ENCODE results near the gene SPDYE4. TPM values are rescaled to one million over a fixed set of nuclear protein-coding genes. Genes with fewer than 3 reads are reported as not detected.

SPDYE4 gene
- total and polyA plus RNA-seq, 2 donors from 2014 or later = not detected

DNA sequence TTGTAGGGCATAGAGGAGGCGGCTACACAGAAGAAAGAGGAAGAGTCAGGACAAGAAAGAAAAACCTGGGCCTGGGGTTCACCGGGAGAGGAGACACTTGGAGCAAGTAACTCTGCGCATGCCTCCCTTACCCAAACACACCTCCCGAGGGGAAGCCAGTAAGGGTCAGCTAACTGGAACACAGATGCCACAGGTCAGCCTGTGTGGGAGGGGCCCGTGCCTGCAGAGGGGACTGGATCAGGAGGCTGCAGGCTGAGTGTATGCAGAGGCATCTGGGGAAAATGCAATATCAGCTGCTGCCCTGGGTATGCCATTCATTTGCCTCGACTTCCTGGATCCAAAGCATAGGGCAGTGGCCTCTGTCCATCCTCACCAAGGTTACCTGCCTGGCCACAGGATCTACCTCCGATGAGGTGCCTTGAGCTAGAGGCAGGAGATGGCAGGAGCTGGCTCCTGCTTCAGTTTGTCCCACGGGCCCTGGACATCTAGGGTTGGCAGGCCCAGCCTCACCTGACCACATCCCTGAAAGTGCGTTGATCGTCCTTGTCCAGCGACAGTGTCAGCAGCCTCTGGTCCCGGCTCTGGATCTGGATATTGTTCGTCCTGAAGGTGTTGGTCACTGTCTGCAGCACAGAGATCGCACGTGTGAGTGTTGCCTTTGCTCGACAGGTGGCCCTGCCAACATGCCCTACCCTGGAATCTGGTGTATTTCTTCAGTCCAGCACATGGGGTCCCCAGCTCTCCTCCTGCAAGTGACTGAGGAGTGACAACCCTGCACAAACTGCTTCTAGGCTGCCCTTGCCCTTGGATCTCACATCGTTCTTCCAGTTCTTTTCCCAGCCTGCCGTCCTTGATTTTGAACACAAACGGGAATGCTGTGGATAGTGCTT is 45.4 kb upstream of the SPDYE4 start:
- peak in 4 of 5 donors; percentile 68 to 84 (median 74) for DNase-seq
- Histone ChIP-seq H3K36me3 (ENCODE audit: control insufficient read depth in 2 of 3, insufficient read depth in 3 of 3, low read length in 3 of 3) (no peaks in the 10 kb centered on the region), H3K27me3 (ENCODE audit: control insufficient read depth, insufficient read depth, low read length) (no peaks in the 10 kb centered on the region), H3K4me3 (ENCODE audit: low read length in 3 of 3) (no peak overlapping the region), H3K9ac (ENCODE audit: low read length in 3 of 3) (no peak overlapping the region), H3K27ac (ENCODE audit: low read depth in 2 of 2, low read length in 2 of 2) (no peak overlapping the region), H3K9me3 (ENCODE audit: control insufficient read depth in 2 of 3, insufficient read depth in 1 of 3, low read length in 3 of 3) (no peaks in the 10 kb centered on the region), H3K4me1 (ENCODE audit: control insufficient read depth in 2 of 3, insufficient read depth in 2 of 3, low read depth in 1 of 3, low read length in 3 of 3) (peaks cover 0 to 6% (median 4%) of the 10 kb centered on the region in 3 donors)
- TF ChIP-seq CTCF (IDR thresholded peaks at IDR 0.05; ENCODE audit: borderline replicate concordance, extremely low read depth, insufficient read depth) = no peak
- FAIRE-seq = no peak
- intact Hi-C loops (cut with DNase I) = no loop called here

DNA sequence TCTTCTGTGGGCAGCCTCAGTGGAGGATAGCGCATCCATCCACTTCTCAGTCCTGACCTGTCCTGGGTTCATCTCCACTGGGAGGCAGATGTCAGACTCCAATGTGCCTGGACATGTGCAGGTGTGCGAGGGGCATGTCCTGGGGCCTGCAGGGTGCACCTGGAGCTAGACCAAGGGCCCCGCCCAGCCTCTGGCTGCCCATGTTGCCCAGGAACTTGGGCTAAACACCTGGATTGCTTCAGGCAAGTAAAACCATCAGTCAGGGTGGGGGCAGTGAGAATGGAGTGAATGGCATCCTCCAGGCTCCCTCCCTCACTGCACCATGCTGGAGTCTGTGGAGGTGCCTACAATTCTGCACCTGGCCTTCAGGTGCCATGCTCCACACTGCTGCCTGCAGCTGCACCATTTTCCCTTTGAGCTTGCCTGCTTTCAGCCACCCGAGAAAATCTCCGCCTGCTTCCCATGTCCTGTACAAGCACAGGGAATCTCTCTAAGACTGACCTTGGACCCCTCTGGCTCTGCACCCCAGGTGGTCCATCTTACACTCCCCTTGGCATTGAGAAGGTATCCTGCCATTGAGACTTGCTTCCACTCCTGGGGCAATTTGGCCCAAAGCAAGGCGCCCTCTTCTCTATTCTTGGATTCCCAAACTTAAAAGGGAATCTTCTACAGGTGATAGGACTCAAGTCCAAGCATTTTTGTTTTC is 42.9 kb upstream of the SPDYE4 start:
- TF ChIP-seq CTCF (IDR thresholded peaks at IDR 0.05; ENCODE audit: borderline replicate concordance, extremely low read depth, insufficient read depth) = no peak
- Histone ChIP-seq H3K36me3 (ENCODE audit: control insufficient read depth in 2 of 3, insufficient read depth in 3 of 3, low read length in 3 of 3) (no peaks in the 10 kb centered on the region), H3K27ac (ENCODE audit: low read depth in 2 of 2, low read length in 2 of 2) (no peak overlapping the region), H3K27me3 (ENCODE audit: control insufficient read depth, insufficient read depth, low read length) (no peaks in the 10 kb centered on the region), H3K4me1 (ENCODE audit: control insufficient read depth in 2 of 3, insufficient read depth in 2 of 3, low read depth in 1 of 3, low read length in 3 of 3) (peaks cover 0 to 6% (median 4%) of the 10 kb centered on the region in 3 donors), H3K9ac (ENCODE audit: low read length in 3 of 3) (no peak overlapping the region), H3K9me3 (ENCODE audit: control insufficient read depth in 2 of 3, insufficient read depth in 1 of 3, low read length in 3 of 3) (no peaks in the 10 kb centered on the region), H3K4me3 (ENCODE audit: low read length in 3 of 3) (no peak overlapping the region)
- DNase-seq (no peak), FAIRE-seq (no peak)
- intact Hi-C loops (cut with DNase I) = no loop called here

DNA sequence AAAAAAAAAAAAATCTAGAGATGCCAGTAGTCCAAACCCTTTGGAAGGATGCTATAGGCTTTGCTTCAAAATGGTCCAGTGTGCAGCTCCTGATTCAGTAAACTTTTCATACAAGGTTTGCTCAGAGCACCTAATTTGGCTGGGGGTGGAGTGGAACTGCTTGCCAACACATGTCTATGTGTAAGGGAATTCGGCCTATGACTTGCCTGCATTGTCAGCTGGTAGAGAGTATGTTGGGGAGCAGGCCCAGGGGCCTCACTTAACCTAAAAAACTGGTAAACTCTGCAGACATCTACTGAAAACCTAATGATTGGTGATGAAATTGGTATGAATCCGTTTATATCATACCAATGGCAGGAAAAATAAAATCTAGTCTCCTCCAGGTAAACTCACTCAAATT is 42.3 kb upstream of the SPDYE4 start:
- FAIRE-seq (no peak), DNase-seq (no peak)
- Histone ChIP-seq H3K27me3 (ENCODE audit: control insufficient read depth, insufficient read depth, low read length) (no peaks in the 10 kb centered on the region), H3K4me1 (ENCODE audit: control insufficient read depth in 2 of 3, insufficient read depth in 2 of 3, low read depth in 1 of 3, low read length in 3 of 3) (peaks cover 0 to 6% (median 4%) of the 10 kb centered on the region in 3 donors), H3K9me3 (ENCODE audit: control insufficient read depth in 2 of 3, insufficient read depth in 1 of 3, low read length in 3 of 3) (no peaks in the 10 kb centered on the region), H3K9ac (ENCODE audit: low read length in 3 of 3) (no peak overlapping the region), H3K36me3 (ENCODE audit: control insufficient read depth in 2 of 3, insufficient read depth in 3 of 3, low read length in 3 of 3) (no peaks in the 10 kb centered on the region), H3K4me3 (ENCODE audit: low read length in 3 of 3) (no peak overlapping the region), H3K27ac (ENCODE audit: low read depth in 2 of 2, low read length in 2 of 2) (no peak overlapping the region)
- no peak for TF ChIP-seq CTCF (IDR thresholded peaks at IDR 0.05; ENCODE audit: borderline replicate concordance, extremely low read depth, insufficient read depth)
- intact Hi-C loops (cut with DNase I) = no loop called here

Data from kidney (tissue), 14 donors.